K562 (cell line): ENCODE measurements around the gene BCAR3. TPM values are rescaled to one million over a fixed set of nuclear protein-coding genes. Genes with fewer than 3 reads are reported as not detected.

Source experiments
- ATAC-seq: fragments of 200-7000 bp; cut with Tn5 transposase; 3 replicates; pipeline ENCODE4 v1.9.1; 2020; ENCODE audit warnings: moderate library complexity
- BruUV-seq: library from RNA; stranded (reverse); fragments of 400-500 nt; replicated peaks from 2 replicates; lab custom pipeline; 2021; lab: Mats Ljungman, UMichigan
- CTCF ChIA-PET: fragments of 300-600 bp; formaldehyde crosslinking; extraction: SDS; loops from one replicate; lab custom pipeline; 2021; ENCODE audit warnings: low intra/inter-chr PET ratio; lab: Yijun Ruan, JAX
- POLR2A ChIA-PET: fragments of 300-600, 350-650 bp; sonication (Branson Sonifier 250); formaldehyde crosslinking; extraction: SDS; loops from one replicate; lab custom pipeline; 2021; ENCODE audit warnings: antibody characterized with exemption, inconsistent platforms; lab: Yijun Ruan, JAX
- DNase-seq, 4 experiments: peaks; one replicate each; pipeline versions ENCODE4 v3.0.0 to v3.0.0-alpha.2; 2011 to 2018; ENCODE audit warnings: low spot score in 3 of 4, mixed read lengths in 3 of 4; ENCODE audit errors: extremely low read depth in 1 of 4
- FAIRE-seq: peaks from 2 replicates; lab custom pipeline; 2011; peaks lifted over from hg19 to GRCh38; lab: Jason Lieb, UNC
- H2AFZ ChIP-seq: 2 replicates; pipeline ENCODE4 v1.6.0; 2011; ENCODE audit warnings: low read depth, low read length, control low read depth, inconsistent platforms
- H3K27ac ChIP-seq: fragments of 200-600 bp; 3 replicates; pipeline ENCODE4 v1.8.0; 2011; ENCODE audit warnings: low read depth, mild to moderate bottlenecking, control low read depth, inconsistent platforms, low read length, moderate library complexity, mixed read lengths; ENCODE audit errors: extremely low read depth
- H3K27me3 ChIP-seq, 2 experiments: fragments of 300-600 bp in 1 of 2; 2 replicates in 1 of 2; 3 replicates in 1 of 2; pipeline versions ENCODE4 v1.6.0 to v1.8.0; 2011; ENCODE audit warnings: inconsistent platforms in 2 of 2, low read length in 2 of 2, mild to moderate bottlenecking in 1 of 2, mixed read lengths in 1 of 2, moderate library complexity in 1 of 2; ENCODE audit not compliant: control insufficient read depth in 2 of 2, insufficient read depth in 2 of 2
- H3K36me3 ChIP-seq: fragments of 300-600 bp; 3 replicates; pipeline ENCODE4 v1.8.0; 2011; ENCODE audit warnings: mild to moderate bottlenecking, low read length, inconsistent platforms; ENCODE audit not compliant: control insufficient read depth, insufficient read depth
- H3K4me1 ChIP-seq, 2 experiments: fragments of 200-600 bp in 1 of 2; replicated peaks in 1 of 2; 2 replicates in 1 of 2; 3 replicates in 1 of 2; pipeline versions ENCODE4 v1.5.1 to v1.8.0; 2011; ENCODE audit warnings: inconsistent platforms in 2 of 2, low read length in 2 of 2, mild to moderate bottlenecking in 1 of 2, mixed read lengths in 1 of 2, moderate library complexity in 1 of 2; ENCODE audit not compliant: control insufficient read depth in 2 of 2, insufficient read depth in 2 of 2
- H3K4me2 ChIP-seq: 2 replicates; pipeline ENCODE4 v1.6.1; 2011; ENCODE audit warnings: low read length, control low read depth, inconsistent platforms, mixed read lengths; ENCODE audit not compliant: insufficient read depth
- H3K4me3 ChIP-seq: fragments of 200-600 bp; sonication (generic), shearing (Covaris generic); 2 replicates; pipeline ENCODE4 v1.5.1; 2016; ENCODE audit warnings: control low read depth, inconsistent platforms
- H3K79me2 ChIP-seq: fragments of 200-600 bp; 3 replicates; pipeline ENCODE4 v1.8.0; 2011; ENCODE audit warnings: low read length, inconsistent platforms; ENCODE audit not compliant: control insufficient read depth, insufficient read depth
- H3K9ac ChIP-seq, 2 experiments: 2 replicates each; pipeline versions ENCODE4 v1.6.0 to v1.6.1; 2011; ENCODE audit warnings: low read depth in 2 of 2, low read length in 2 of 2, control low read depth in 1 of 2, inconsistent platforms in 1 of 2, mild to moderate bottlenecking in 1 of 2, mixed read lengths in 1 of 2; ENCODE audit not compliant: insufficient read depth in 1 of 2
- H3K9me1 ChIP-seq: one replicate; pipeline ENCODE4 v1.6.0; 2011; ENCODE audit warnings: inconsistent platforms, mild to moderate bottlenecking, low read length, moderate library complexity; ENCODE audit not compliant: control insufficient read depth, insufficient read depth
- H3K9me3 ChIP-seq: replicated peaks from 2 replicates; pipeline ENCODE4 v1.5.1; 2011; ENCODE audit warnings: low read depth, low read length, inconsistent platforms; ENCODE audit not compliant: control insufficient read depth, insufficient read depth
- H4K20me1 ChIP-seq: replicated peaks from 2 replicates; pipeline ENCODE4 v1.6.1; 2011; ENCODE audit warnings: low read length, inconsistent platforms, mixed read lengths; ENCODE audit not compliant: control insufficient read depth, insufficient read depth
- CBFA2T2 ChIP-seq: fragments of 450-650 bp; conservative IDR thresholded peaks from 2 replicates; pipeline ENCODE4 v1.6.1; 2017; ENCODE audit warnings: mild to moderate bottlenecking
- ETV1 ChIP-seq: fragments of 450-650 bp; conservative IDR thresholded peaks from 2 replicates; pipeline ENCODE4 v1.6.1; 2016; ENCODE audit warnings: missing genetic modification characterization, control low read depth, low read depth, missing compliant biosample characterization
- FOXJ3 ChIP-seq: sonication (generic); formaldehyde crosslinking; IDR thresholded peaks from 2 replicates; pipeline ENCODE4 v1.4.0; 2020; ENCODE audit warnings: mild to moderate bottlenecking, missing genetic modification reagents
- HES1 ChIP-seq: fragments of 450-650 bp; IDR thresholded peaks from 2 replicates; pipeline ENCODE4 v1.6.1; 2016; ENCODE audit warnings: low read depth, mild to moderate bottlenecking, moderate library complexity
- HOXB6 ChIP-seq: fragments of 250-450 bp; sonication (Bioruptor Pico); IDR thresholded peaks from 2 replicates; pipeline ENCODE4 v1.5.1; 2022; ENCODE audit warnings: mild to moderate bottlenecking, borderline replicate concordance
- MAFK ChIP-seq: IDR thresholded peaks from 2 replicates; pipeline ENCODE4 v1.6.1; 2011; ENCODE audit warnings: low read length, improper control_type of control experiment
- POLR2AphosphoS5 ChIP-seq: IDR thresholded peaks from 2 replicates; pipeline ENCODE4 v1.6.1; 2011; ENCODE audit warnings: mild to moderate bottlenecking, low read depth, low read length, moderate library complexity; ENCODE audit not compliant: control insufficient read depth, insufficient read depth
- RHOXF2B ChIP-seq: fragments of 250-450 bp; sonication (Bioruptor Pico); conservative IDR thresholded peaks from 2 replicates; pipeline ENCODE4 v1.5.1; 2021
- SP1 ChIP-seq: sonication (generic); formaldehyde crosslinking; IDR thresholded peaks from 2 replicates; pipeline ENCODE4 v1.8.1; 2022; ENCODE audit warnings: mild to moderate bottlenecking, missing genetic modification reagents
- ZNF347 ChIP-seq: fragments of 450-650 bp; formaldehyde crosslinking; IDR thresholded peaks from 2 replicates; pipeline ENCODE4 v1.4.0; 2020; ENCODE audit warnings: low read depth, mild to moderate bottlenecking, moderate library complexity
- ZNF384 ChIP-seq: IDR thresholded peaks from 2 replicates; pipeline ENCODE4 v1.6.1; 2012; ENCODE audit warnings: low read depth, low read length, improper control_type of control experiment
- ZNF444 ChIP-seq: fragments of 250-450 bp; sonication (Bioruptor Pico); IDR thresholded peaks from 2 replicates; pipeline ENCODE4 v1.4.0; 2020; ENCODE audit warnings: mild to moderate bottlenecking, moderate library complexity
- ZNF507 ChIP-seq: conservative IDR thresholded peaks from 2 replicates; pipeline ENCODE4 v1.6.1; 2017; ENCODE audit warnings: missing genetic modification characterization, missing compliant biosample characterization
- WGBS: fragments of 100-300 bp; shearing (Covaris generic); methylation state at CpG from one replicate; pipeline ENCODE4 v1.1.6; 2016; ENCODE audit warnings: low coverage, mixed read lengths; ENCODE audit not compliant: insufficient coverage; ENCODE audit errors: missing lambda C conversion rate; 5-methylcytosine and 5-hydroxymethylcytosine counted together
- in situ Hi-C: fragments of 300-500 bp; cut with MboI; formaldehyde crosslinking; loops from 4 replicates; pipeline ENCODE4 v1.15.0; 2018; ENCODE audit warnings: inconsistent platforms, mixed read lengths
- intact Hi-C: fragments of 100-400 bp; cut with micrococcal nuclease; formaldehyde crosslinking; loops from 2 replicates; pipeline ENCODE4 v1.14.2; 2022
- polyA plus RNA-seq, 8 experiments: library from polyadenylated mRNA; depleted of rRNA in 4 of 8; stranded (reverse) in 5 of 8; unstranded in 3 of 8; fragments of >200 nt; fragmentation: Nextera tagmentation in 2 of 8; fragmentation: Illumina TruSeq in 1 of 8; extraction: Ambion mirVana in 2 of 8; extraction: Trizol in 1 of 8; gene quantifications; 2 replicates each; pipeline versions ENCODE4 v1.2.1 to v1.2.3, GENCODE V29; 2011 to 2014; ENCODE audit warnings: inconsistent platforms in 1 of 8, missing spikeins in 1 of 8
- total RNA-seq, 7 experiments: library from RNA; depleted of rRNA in 6 of 7; stranded (reverse); fragments of >200 nt in 6 of 7; fragmentation: Illumina TruSeq in 2 of 7; extraction: Trizol in 2 of 7; gene quantifications; 2 replicates each; pipeline versions ENCODE4 v1.2.1 to v1.2.3, GENCODE V29; 2011 to 2021; ENCODE audit warnings: low replicate concordance in 1 of 7
- TF ChIP-seq, protein P1 (sequence below): fragments of 450-650 bp; IDR thresholded peaks from 2 replicates; pipeline ENCODE4 v1.6.1; 2017; ENCODE audit warnings: antibody characterized with exemption
- TF ChIP-seq, protein P2 (sequence below): fragments of 450-650 bp; conservative IDR thresholded peaks from 2 replicates; pipeline ENCODE4 v1.6.1; 2016; ENCODE audit warnings: missing genetic modification characterization, low read depth, mild to moderate bottlenecking, control low read depth, missing compliant biosample characterization

BCAR3 gene
- total and polyA plus RNA-seq, 9 of the 15 experiments (the other 6 are each of a cell fraction or from before 2014, with no cell fraction given) = 1.8 to 6.3 (median 3.8) TPM

DNA sequence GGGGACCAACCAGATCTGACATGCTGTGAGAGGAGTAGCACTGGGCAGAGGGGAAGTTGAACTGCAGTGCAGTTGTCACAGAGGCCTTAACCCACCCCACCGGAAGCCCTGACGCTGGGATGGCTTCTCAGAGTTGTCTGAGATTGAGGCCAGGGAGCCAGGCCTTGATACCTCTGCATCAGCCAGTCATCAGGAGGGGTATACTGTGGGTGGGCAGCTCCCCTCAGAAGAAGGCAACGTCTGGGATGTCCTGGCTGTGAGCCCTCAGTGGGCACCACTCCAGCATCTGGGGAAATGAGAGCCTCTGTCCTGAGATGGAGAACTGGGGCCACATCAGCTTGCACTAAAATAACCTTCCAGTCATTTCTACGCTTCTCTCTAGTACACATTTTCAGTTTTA is 47.9 kb upstream of the BCAR3 start (continued):
- TF ChIP-seq CBFA2T2 (no peak), ZNF444 (CRISPR knock-in tag) (no peak), ETV1 (no peak), RHOXF2B (CRISPR knock-in tag) (no peak)

GRCh38 chr1:93728480-93729131 is 47.0 kb upstream of the BCAR3 start:
- Histone ChIP-seq H3K4me2 (no peak overlapping the region; the same call in 1 of the 2 replicates), H2AFZ (no peak overlapping the region), H3K79me2 (no peaks in the 10 kb centered on the region), H3K4me3 (no peak overlapping the region), H3K36me3 (no peaks in the 10 kb centered on the region), H3K9ac (no peak overlapping the region), H3K27ac (no peak overlapping the region), H3K9me1 (no peaks in the 10 kb centered on the region), H4K20me1 (no peaks in the 10 kb centered on the region), H3K4me1 (no peaks in the 10 kb centered on the region), H3K9me3 (no peaks in the 10 kb centered on the region), H3K27me3 (peaks cover 8 to 28% of the 10 kb centered on the region in 2 experiments)
- ChIA-PET POLR2A (no interaction called here), CTCF (no interaction called here)
- no peak for ATAC-seq
- no TSS peak for BruUV-seq
- FAIRE-seq = no peak
- WGBS = 13% methylated on average over 13 of the region's 13 CpGs
- in situ Hi-C loops (no loop called here), intact Hi-C loops (no loop called here)
- no peak for DNase-seq
- TF ChIP-seq FOXJ3 (CRISPR knock-in tag) (no peak), SP1 (CRISPR knock-in tag) (peak; percentile 33; the same call in 1 of the 2 replicates), ZNF347 (CRISPR knock-in tag) (no peak), MAFK (no peak), ZNF507 (no peak), ZNF384 (peak; percentile 54; the same call in 1 of the 2 replicates), HES1 (no peak), POLR2AphosphoS5 (no peak), HOXB6 (CRISPR knock-in tag) (no peak)
- TF ChIP-seq, protein P1, sequence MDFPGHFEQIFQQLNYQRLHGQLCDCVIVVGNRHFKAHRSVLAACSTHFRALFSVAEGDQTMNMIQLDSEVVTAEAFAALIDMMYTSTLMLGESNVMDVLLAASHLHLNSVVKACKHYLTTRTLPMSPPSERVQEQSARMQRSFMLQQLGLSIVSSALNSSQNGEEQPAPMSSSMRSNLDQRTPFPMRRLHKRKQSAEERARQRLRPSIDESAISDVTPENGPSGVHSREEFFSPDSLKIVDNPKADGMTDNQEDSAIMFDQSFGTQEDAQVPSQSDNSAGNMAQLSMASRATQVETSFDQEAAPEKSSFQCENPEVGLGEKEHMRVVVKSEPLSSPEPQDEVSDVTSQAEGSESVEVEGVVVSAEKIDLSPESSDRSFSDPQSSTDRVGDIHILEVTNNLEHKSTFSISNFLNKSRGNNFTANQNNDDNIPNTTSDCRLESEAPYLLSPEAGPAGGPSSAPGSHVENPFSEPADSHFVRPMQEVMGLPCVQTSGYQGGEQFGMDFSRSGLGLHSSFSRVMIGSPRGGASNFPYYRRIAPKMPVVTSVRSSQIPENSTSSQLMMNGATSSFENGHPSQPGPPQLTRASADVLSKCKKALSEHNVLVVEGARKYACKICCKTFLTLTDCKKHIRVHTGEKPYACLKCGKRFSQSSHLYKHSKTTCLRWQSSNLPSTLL = peak; percentile 82
- TF ChIP-seq, protein P2, sequence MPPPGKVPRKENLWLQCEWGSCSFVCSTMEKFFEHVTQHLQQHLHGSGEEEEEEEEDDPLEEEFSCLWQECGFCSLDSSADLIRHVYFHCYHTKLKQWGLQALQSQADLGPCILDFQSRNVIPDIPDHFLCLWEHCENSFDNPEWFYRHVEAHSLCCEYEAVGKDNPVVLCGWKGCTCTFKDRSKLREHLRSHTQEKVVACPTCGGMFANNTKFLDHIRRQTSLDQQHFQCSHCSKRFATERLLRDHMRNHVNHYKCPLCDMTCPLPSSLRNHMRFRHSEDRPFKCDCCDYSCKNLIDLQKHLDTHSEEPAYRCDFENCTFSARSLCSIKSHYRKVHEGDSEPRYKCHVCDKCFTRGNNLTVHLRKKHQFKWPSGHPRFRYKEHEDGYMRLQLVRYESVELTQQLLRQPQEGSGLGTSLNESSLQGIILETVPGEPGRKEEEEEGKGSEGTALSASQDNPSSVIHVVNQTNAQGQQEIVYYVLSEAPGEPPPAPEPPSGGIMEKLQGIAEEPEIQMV (tag) = peak; percentile 98
